ENCODE measurements around the gene PTPN7.
"Not testable (repeated sequence)": the region's sequence is repeated elsewhere in the genome, so short reads cannot be mapped to it uniquely, and the experiment has no call there.

The PTPN7 gene

GRCh38 chr1:202182040-202182877 lies 21.9 kb upstream of the PTPN7 start:
- TF ChIP-seq CTCF (IDR thresholded peaks at IDR 0.05; ENCODE audit: insufficient read depth, low read depth, low read length, missing control alignments) = no peak
- no peak overlapping the region for H3K4me3 ChIP-seq (ENCODE audit: low read length)
- DNase-seq (ENCODE audit: low read depth) = no peak

- TF ChIP-seq CTCF (IDR thresholded peaks at IDR 0.05; ENCODE audit: insufficient read depth, low read depth, low read length, missing control alignments) = no peak
- DNase-seq (ENCODE audit: low read depth) = no peak
- no peak overlapping the region for H3K4me3 ChIP-seq (ENCODE audit: low read length)
Observed at GRCh38 chr1:202181586-202181985, 21.2 kb upstream of the PTPN7 start.

GRCh38 chr1:202180751-202181139 lies 20.3 kb upstream of the PTPN7 start:
- not testable (repeated sequence) for DNase-seq (ENCODE audit: low read depth); H3K4me3 ChIP-seq (ENCODE audit: low read length)

- DNase-seq (ENCODE audit: low read depth) = no peak
- TF ChIP-seq CTCF (IDR thresholded peaks at IDR 0.05; ENCODE audit: insufficient read depth, low read depth, low read length, missing control alignments) = no peak
- H3K4me3 ChIP-seq (ENCODE audit: low read length) = no peak overlapping the region
Observed at GRCh38 chr1:202179828-202180750, 19.7 kb upstream of the PTPN7 start.

GRCh38 chr1:202176949-202177927 lies 16.8 kb upstream of the PTPN7 start:
- no peak for DNase-seq (ENCODE audit: low read depth)
- no peak for TF ChIP-seq CTCF (IDR thresholded peaks at IDR 0.05; ENCODE audit: insufficient read depth, low read depth, low read length, missing control alignments)
- no peak overlapping the region for H3K4me3 ChIP-seq (ENCODE audit: low read length)

GRCh38 chr1:202173993-202174392 lies 13.6 kb upstream of the PTPN7 start:
- DNase-seq (ENCODE audit: low read depth) = no peak
- H3K4me3 ChIP-seq (ENCODE audit: low read length) = no peak overlapping the region

More at GRCh38 chr1:202173993-202174392, 13.6 kb upstream of the PTPN7 start:
- TF ChIP-seq CTCF (IDR thresholded peaks at IDR 0.05; ENCODE audit: insufficient read depth, low read depth, low read length, missing control alignments) = no peak

Data from epithelial cell of esophagus (primary cell).